ENCODE data around the gene ENTPD8.
"Not testable (repeated sequence)": the region's sequence is repeated elsewhere in the genome, so short reads cannot be mapped to it uniquely, and the experiment has no call there.

ENTPD8 gene

GRCh38 chr9:137457406-137458193 is 16.4 kb upstream of the ENTPD8 start:
- DNase-seq = no peak

DNA sequence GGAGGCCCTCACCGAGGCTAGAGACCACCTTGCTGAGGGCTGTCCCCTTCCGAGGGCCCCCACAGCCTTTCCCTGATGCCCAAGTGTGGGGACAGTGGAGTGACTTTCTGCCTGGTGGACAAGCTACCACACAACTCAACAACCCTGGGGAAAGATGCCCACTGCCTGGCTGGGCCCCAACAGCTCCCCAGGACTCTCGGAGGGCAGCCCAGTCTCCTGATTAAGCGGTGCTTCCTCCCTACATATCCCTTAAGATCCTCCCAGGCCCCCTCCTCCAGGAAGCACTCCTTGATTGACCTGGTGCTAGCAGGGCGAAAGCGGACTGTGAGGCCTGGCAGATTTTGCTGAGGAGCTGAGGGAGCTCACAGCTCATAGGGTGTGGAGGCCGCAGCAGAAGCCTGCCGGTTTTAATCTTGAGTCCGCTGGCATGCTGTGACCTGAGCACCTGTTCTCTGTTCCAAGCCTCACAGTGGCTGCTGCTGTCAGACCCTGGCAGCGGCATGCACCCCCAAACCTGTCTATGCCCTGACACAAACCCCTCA is 15.8 kb upstream of the ENTPD8 start:
- DNase-seq = no peak

- DNase-seq = peak; percentile 61
Observed at GRCh38 chr9:137456061-137456863, 15.1 kb upstream of the ENTPD8 start.

DNA sequence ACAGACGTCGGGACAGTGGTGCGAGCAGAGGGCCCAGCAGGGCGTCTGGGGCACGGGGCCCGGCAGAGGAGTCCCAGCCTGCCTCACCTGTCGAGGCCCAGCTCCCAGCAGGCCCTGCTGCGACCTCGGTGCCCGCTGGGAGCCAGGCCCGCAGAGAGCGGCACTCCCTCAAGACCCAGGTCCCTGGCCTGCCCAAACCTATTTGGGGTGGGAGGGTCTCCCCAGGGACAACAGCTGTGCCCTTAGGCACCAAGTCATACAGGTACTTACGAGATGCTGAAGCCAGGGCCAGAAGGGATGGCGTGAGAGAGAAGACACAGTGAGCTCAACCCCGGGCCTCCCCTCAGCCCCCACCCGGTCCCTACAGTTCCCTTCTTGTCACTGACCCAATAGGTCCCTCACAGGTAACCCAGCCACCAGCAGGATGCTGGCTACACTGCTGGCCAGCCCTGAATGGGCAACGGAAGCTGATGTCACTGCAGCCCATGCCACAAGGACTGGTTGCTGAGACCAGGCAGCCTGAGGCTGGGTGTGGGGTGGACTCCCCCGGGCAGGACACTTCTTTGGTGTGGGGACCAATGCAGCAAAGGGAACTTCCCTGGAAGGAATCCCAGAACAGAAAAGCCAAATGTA is 14.3 kb upstream of the ENTPD8 start:
- no peak for DNase-seq

GRCh38 chr9:137454597-137455358 is 13.6 kb upstream of the ENTPD8 start:
- no peak for DNase-seq

GRCh38 chr9:137454145-137454596 is 13.0 kb upstream of the ENTPD8 start:
- DNase-seq = no peak

GRCh38 chr9:137453643-137454081 is 12.5 kb upstream of the ENTPD8 start:
- peak; percentile 8 for DNase-seq

GRCh38 chr9:137452761-137453642 is 11.8 kb upstream of the ENTPD8 start:
- no peak for DNase-seq

DNA sequence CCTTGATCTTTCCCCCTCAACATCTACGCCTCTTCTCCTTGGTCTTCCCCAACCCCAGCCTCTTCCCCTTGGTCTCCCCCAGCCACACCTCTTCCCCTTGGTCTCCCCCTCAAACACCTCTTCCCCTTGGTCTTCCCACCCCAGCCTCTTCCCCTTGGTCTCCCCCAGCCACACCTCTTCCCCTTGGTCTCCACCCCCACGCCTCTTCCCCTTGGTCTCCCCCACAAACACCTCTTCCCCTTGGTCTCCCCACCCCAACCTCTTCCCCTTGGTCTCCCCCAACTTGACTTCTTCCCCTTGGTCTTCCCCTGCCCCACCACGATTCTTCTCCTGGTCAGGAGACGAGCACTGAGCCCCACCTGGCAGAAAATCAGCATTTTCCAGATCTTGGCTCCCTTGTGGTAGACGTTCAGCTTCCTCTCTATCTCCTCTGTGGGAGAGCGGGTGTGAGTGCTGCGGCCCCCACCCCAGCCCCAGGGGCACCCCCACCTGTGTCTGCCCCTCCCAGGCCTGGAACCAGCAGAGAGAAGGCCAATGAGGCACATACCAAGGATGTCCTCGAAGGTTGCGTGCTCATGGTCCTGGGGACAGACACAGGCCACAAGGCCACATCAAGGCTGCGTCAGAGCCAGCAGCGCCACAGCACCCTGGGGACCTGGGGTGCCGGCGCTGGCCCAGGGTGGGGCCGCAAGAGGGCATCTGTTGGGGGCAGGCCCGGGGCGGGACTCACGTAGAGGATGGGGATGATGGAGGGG is 11.0 kb upstream of the ENTPD8 start:
- DNase-seq = no peak

GRCh38 chr9:137451264-137452005 is 10.3 kb upstream of the ENTPD8 start:
- DNase-seq = not testable (repeated sequence)

- not testable (repeated sequence) for DNase-seq
Observed at GRCh38 chr9:137450539-137451222, 9.5 kb upstream of the ENTPD8 start.

DNA sequence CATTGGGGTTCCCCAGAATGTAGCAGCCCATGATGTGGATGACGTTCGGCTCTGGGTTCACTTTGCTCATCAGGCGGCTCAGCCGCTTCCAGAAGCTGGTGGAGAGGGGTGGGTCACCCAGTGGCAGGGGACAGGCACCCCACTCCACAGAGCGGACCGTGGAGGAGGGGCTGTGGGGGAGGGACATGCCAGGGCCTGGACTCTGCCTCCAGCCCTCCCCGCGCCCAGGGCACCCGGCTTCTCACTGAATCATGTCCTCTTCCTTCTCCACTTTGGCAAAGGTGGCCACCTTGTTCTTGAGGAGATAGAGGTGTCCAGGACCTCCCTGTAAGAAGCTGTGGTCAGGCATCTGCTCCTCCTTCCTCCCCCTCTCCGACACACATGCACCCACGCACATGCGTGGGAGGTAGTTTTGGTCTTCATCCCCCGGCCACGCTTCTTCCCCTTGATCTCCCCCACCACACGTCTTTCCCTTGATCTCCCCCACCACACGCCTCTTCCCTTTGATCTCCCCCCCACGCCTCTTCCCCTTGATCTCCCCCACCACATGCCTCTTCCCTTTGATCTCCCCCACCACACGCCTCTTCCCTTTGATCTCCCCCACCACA is 8.9 kb upstream of the ENTPD8 start:
- no peak for DNase-seq

- no peak for DNase-seq
Observed at GRCh38 chr9:137449081-137449844, 8.1 kb upstream of the ENTPD8 start.

DNA sequence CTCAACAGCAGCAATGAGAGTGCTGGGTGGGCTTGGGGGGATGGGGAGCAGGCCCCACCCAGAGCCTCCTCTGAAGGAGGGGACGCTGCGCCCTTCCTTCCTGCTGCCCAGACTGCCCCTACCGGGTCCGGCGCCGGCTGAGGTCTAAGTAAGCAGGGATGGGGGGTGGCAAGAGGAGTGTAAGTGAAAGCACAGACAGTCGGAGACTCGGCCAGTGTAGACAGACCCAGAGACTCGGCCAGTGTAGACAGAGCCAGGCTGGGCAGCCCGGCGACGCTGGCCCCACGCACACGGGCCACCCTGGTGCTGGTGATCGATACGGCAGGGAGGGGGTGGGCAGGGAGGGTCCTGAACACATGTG is 7.4 kb upstream of the ENTPD8 start:
- DNase-seq = no peak

DNA sequence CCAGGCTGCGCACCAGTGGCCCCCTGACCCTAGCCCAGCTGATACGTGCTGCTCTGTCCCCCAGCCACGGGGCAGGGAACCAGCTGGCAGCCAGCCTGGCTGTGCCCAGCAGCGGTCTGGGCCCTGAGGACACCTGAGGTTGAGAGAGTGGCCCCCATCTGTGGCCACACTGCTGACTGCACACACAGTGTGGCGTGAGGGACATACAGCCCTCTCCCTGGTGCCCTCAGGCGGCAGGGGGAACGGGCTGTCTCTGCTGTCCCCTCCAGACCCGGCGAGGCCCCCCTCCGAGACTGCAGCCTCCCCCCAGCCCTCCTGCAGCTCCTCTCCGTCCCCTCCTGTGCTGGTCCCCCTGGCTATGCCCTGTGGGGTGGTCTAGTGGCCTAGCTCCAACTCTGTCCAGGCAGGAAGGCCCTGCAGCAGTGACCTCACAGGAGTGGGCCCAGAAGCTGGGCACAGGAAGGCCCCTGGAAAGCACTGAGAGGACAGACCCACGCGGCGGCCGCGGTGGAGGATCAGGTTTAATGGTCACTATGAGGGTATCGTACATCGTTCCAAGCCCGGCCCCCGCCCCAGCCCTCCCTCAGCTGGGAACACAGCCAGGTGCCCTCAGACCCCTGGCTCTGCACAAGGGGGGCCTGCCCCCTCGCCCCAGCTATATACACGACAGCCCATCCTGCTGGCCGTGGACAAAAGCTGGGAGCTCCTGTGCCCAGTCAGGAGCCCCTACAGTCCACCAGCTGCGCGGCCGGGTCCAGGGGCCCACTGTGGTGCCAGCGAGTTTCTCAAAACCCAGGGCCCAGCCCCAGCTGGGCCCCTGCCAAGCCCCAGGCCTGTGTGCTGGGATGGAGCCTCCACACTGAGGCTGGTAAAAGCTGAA is 6.8 kb upstream of the ENTPD8 start:
- no peak for DNase-seq

DNA sequence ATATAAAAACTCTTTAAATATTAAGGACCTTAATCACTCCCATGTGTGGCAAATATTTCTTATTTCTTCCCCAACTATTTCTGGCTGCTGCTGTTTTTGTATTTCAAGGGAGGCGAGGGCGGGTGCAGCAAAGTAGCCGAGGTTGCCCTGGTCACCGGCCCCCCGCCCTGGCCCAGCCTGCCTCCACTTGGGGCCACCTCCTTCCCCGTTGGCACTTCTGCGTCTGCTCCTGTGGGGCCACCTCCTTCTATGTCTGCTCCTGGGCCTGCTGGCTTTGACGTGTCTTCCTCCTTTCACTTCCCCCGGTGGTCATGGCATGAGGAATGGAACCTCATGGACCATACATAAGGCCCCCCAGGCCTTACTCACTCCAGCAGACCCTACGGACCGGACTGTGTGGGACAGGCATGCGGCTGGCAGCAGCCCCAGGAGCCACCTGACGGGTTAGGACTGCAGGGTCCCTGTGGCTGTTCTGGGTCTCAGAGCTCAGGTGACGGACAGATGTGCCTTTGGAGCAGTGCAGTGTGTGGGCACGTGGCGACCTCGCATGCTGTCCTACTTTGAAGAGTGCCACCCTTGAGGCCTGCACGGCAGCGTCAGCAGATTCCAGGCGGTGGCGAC is 5.8 kb upstream of the ENTPD8 start:
- DNase-seq = no peak
